Keratinocyte (primary cell): ENCODE data around the gene MVP.

Experiments
- CTCF ChIP-seq, 3 experiments: IDR thresholded peaks in 1 of 3; conservative IDR thresholded peaks in 1 of 3; optimal IDR thresholded peaks in 1 of 3; 2 replicates in 2 of 3; 3 replicates in 1 of 3; pipeline versions ENCODE3 to v1.5.1; 2011; ENCODE audit warnings: low read length in 3 of 3, mild to moderate bottlenecking in 3 of 3, moderate library complexity in 2 of 3, control low read depth in 1 of 3, inconsistent platforms in 1 of 3; ENCODE audit not compliant: insufficient read depth in 2 of 3; ENCODE audit errors: extremely low read depth in 1 of 3
- EZH2 ChIP-seq: IDR thresholded peaks from one replicate; pipeline ENCODE4 v1.6.1; 2012; ENCODE audit warnings: inconsistent platforms, mild to moderate bottlenecking, low read length, moderate library complexity

GRCh38 chr16:29813644-29814562, 6.4 kb upstream of the MVP start:
- no peak for TF ChIP-seq CTCF (optimal IDR thresholded peaks at IDR 0.05 in 1 of 3, IDR thresholded peaks at IDR 0.05 in 1 of 3, conservative IDR thresholded peaks at IDR 0.05 in 1 of 3; ENCODE audit: extremely low read depth in 1 of 3, insufficient read depth in 2 of 3, low read length in 3 of 3)
- TF ChIP-seq EZH2: no peak
